Measurements from ENCODE around the gene CNGA4. TPM values are rescaled to one million over a fixed set of nuclear protein-coding genes. Genes with fewer than 3 reads are reported as not detected.

The CNGA4 gene
- total and polyA plus RNA-seq, 2 of the 13 experiments (the other 11 are each of a cell fraction or from before 2014, with no cell fraction given) = 0.03 TPM; not detected in 1

- Histone ChIP-seq H3K9me3 (ENCODE audit: low read length) (no peaks in the 10 kb centered on the region), H2AFZ (ENCODE audit: low read length) (no peak overlapping the region), H3K27me3 (ENCODE audit: control insufficient read depth in 1 of 2, insufficient read depth in 2 of 2, low read length in 2 of 2) (peaks cover 2 to 16% of the 10 kb centered on the region in 2 experiments; a peak in 1 of 5 replicates), H3K4me3 (replicated peaks in 1 of 3; ENCODE audit: insufficient read depth in 1 of 3, low read depth in 2 of 3, low read length in 3 of 3) (no peak overlapping the region), H4K20me1 (ENCODE audit: insufficient read depth, low read length) (no peaks in the 10 kb centered on the region), H3K27ac (ENCODE audit: extremely low read length, insufficient read depth, low read length) (no peak overlapping the region), H3K36me3 (replicated peaks in 1 of 2; ENCODE audit: control insufficient read depth in 1 of 2, insufficient read depth in 2 of 2, low read length in 2 of 2) (no peaks in the 10 kb centered on the region), H3K4me2 (ENCODE audit: low read depth, low read length) (no peak overlapping the region), H3K9ac (ENCODE audit: insufficient read depth, low read depth, low read length) (no peak overlapping the region), H3K4me1 (ENCODE audit: insufficient read depth, low read length) (no peaks in the 10 kb centered on the region), H3K79me2 (ENCODE audit: insufficient read depth, low read length) (no peaks in the 10 kb centered on the region)
- no peak for ATAC-seq
- DNase-seq (ENCODE audit: low spot score) = no peak
- ChIA-PET POLR2A (no interaction called here), CTCF (ENCODE audit: low intra/inter-chr PET ratio, low total read pairs) (no interaction called here)
- no TSS peak for BruUV-seq (replicated peaks)
- WGBS (ENCODE audit: low lambda C conversion rate) = 25% methylated on average over 5 of the region's 7 CpGs
- in situ Hi-C loops (cut with HindIII; ENCODE audit: extremely low pct_ligation_motif_present, low pct_unique_long_range_greater_than_20kb) = no loop called here
- FAIRE-seq = no peak
- intact Hi-C loops (cut with micrococcal nuclease; ENCODE audit: unreplicated experiment) = no loop called here
- TF ChIP-seq ZNF883 (CRISPR knock-in tag; IDR thresholded peaks at IDR 0.05; ENCODE audit: not compliant biosample characterization) (no peak), ZFP36 (IDR thresholded peaks at IDR 0.05; ENCODE audit: borderline replicate concordance, low read depth, low read length, partially characterized antibody) (no peak), ZNF607 (CRISPR knock-in tag; IDR thresholded peaks at IDR 0.05; ENCODE audit: borderline replicate concordance) (no peak), ZSCAN29 (CRISPR knock-in tag; conservative IDR thresholded peaks at IDR 0.05) (no peak), ZNF34 (CRISPR knock-in tag; IDR thresholded peaks at IDR 0.05; ENCODE audit: borderline replicate concordance) (no peak), ZHX2 (IDR thresholded peaks at IDR 0.05; ENCODE audit: low read depth) (no peak), ZHX2 (CRISPR knock-in tag; IDR thresholded peaks at IDR 0.05; ENCODE audit: borderline replicate concordance) (no peak), EP300 (IDR thresholded peaks at IDR 0.05; ENCODE audit: low read depth in 2 of 2, low read length in 2 of 2) (no peak), EP300 (CRISPR knock-in tag; IDR thresholded peaks at IDR 0.05; ENCODE audit: borderline replicate concordance) (no peak), ZSCAN21 (CRISPR knock-in tag; IDR thresholded peaks at IDR 0.05; ENCODE audit: borderline replicate concordance) (no peak), THAP7 (CRISPR knock-in tag; IDR thresholded peaks at IDR 0.05) (no peak), LBX2 (CRISPR knock-in tag; IDR thresholded peaks at IDR 0.05; ENCODE audit: borderline replicate concordance) (no peak), ZNF546 (CRISPR knock-in tag; conservative IDR thresholded peaks at IDR 0.05) (no peak), IRF1 (CRISPR knock-in tag; IDR thresholded peaks at IDR 0.05; ENCODE audit: low read depth) (no peak), ZNF710 (CRISPR knock-in tag; IDR thresholded peaks at IDR 0.05; ENCODE audit: borderline replicate concordance) (no peak)
Measured at GRCh38 chr11:6241316-6241715, 2.4 kb downstream of the CNGA4 start.
